ENCODE data around the gene SERPINB1.
"Not testable (repeated sequence)": the region's sequence is repeated elsewhere in the genome, so short reads cannot be mapped to it uniquely, and the experiment has no call there.

Gene SERPINB1

DNA sequence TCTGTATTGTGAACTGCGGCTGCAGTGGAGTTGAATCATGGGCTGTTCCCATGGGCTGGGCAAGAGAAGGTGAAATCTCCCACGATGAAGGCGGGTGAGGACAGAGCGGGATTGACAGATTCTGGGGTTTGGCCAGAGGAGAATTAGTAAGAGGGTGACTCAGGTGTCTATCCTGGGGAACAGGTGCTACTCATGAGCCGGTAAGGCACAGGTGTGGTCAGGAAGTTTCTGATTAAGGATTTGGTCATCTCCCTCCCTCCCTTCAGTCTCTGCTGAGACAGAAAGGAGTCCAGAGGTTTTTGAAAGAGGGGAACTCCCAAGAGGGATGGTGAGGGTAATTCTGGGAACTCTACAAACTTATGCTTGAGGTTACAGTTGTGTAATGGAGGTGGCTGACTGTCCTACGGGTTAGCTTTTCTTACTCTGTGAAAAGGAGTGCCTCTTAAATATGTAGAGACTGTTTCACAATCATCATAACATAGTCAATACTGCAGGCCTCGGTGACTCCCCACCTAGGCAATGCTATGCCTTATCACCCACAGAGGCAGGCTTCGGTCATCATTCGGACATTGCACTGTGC lies 31.5 kb downstream of the SERPINB1 start:
- DNase-seq = no peak

DNA sequence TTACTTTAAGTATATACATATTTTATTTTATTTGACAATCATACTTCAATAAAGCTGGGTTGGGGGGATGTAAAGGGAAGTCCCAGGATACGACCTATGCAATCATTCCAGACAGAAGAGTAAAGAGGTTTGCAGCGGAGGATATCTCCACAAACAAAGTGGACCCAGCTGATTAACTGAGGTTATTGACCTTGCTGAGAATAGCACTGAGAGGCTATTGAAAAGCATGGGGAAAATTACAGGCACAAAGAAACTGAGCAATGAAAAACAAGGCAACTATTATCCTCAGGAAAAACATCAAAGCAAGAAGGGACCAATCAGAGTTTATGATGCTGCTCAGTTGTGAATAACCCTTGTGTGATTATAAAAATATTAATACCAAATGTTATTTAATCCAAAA lies 32.6 kb downstream of the SERPINB1 start:
- no peak for DNase-seq

DNA sequence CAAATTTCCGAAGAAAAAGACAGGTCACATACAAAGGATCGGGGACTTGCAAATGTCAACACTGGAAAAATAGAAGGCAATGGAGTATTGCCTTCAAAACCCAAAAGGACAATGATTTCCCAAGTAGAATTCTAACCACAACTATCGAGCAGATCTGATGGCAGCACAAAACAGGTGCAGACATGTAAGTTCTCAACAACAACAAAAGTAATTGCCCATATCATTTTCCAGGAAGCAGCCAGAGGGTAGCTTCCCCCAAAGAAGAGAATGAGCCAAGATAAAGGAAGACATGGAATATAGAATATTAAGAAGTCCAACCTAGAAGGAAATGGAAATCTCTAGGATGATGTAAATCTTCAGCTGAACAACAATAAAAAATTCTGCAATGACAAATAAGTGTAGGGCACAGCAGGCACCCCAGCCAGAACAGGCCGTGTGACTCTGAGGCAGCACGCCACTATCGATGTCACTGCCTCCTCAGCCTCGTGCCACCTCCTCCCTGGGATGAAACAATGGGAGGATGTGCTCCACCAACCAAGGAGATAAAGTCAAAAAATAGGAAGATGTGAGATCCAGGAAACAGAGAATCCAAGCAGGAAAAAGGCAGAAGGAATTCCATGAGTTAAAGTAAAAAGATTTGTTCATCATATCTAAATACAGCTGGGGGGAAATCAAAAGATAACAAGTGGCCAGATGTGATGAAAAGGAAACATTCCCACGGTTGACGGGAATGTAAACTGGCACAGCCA lies 34.1 kb downstream of the SERPINB1 start:
- no peak for DNase-seq

DNA sequence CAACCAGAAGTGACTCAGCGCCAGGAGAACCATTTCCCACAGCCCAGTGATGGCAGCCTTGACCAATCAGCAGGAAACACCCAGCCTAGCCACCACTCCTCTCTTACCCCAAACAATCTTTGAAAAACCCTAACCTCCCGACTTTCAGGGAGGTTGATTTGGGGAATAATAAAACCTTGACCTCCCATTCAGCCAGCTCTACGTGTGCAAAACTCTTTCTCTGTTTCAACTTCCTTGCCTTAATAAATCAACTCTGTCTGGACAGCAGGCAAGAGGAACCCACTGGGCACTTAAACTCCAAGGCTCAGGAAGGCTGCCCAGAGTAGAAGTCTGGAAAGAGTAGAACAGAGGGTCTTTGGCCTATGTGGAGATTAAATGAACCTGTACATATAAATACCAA lies 35.0 kb downstream of the SERPINB1 start:
- DNase-seq = no peak

DNA sequence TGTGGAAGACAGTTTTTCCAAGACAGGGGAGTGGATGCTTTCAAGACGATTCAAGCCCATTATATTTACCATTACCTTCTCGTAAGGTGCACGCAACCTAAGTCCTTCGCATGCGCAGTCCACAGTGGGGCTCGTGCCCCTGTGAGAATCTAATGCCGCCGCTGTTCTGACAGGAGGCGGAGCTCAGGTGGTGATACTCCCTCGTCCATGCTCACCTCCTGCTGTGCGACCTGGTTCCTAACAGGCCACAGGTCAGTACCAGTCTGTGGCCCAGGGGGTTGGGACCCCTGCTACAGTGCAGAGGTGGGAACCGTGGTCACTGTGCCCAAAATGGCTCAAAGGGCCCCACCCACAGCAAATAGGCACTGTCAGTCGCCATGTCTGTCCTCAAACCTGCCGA lies 36.6 kb downstream of the SERPINB1 start:
- no peak for DNase-seq

DNA sequence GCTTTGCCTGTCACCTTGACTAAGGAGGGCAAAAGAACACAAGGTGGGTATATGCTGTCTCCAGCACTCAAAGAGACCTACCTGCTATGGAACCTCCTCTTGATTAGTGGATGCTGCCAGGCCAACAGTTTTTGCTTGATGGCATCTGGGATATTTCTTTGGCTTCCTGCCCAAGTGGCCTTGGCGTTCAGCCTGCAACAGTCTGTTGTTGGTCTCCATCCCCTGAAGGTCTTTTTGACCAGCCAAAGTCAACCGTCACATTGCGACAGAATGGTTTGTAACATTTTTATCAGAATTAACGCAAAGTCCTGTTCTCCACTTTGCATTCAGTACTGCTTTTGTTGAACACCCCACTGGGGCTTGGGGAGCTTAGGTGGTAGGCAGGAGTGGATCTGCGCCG lies 37.1 kb downstream of the SERPINB1 start:
- peak in 1 of 2 experiments; percentile 8 for DNase-seq

DNA sequence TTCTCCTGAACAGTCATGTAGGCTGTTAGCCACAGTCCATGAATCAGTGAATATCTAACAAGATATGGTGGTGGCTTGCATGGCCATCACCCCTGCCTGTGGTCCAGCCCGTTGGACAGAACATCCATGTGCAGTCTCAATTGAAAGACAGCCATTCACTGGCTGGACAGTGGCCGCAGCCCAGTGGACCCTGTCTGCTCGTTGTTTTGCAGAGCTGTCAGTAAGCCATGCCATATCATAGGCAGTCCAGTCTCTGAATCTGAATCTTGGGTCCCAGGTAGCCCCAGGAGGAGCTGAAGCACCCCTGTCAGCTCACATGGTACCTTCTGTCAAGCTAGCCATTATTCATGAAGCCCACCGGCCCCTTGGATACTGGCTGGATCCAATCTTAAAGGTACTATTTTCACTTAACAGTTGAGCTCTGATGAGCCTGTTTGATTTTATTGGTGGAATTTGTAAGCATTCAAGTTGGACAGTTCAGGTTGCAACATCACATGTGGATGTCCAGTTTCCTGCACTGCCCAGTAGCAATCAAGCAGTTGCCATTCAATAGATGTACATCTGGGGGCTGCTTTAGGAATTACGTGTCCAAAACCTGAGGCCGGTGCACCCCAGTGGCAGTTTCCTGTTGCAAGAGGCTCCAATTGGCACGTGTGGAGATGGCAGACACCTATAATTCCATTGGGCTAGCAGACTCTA lies 37.8 kb downstream of the SERPINB1 start:
- no peak for DNase-seq

DNA sequence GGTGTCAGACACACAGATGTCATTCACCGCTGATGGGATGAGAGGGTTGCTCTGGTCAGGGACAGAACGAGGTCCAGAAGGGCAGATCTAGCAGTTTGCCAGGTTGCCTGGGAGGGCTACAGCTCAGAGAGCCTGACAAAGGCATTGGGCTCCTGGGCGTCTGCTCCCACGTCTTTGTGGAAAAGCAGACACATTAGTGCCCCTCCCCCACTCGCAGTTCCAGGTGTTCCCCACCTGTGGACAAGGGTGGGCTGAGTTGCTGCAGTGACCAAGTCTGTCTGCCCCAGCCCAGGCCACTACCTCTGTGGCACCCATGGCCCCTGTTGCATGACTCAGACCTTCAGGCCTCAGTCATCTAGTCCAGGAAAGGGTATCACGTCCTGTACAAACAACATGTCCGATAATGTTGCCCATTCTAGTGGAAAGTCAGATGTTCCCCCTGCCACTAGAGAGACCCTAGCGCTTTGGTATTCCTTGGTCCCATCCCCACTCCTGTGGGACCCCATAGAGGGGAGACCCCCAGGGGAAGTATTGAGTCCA lies 39.1 kb downstream of the SERPINB1 start:
- DNase-seq = peak in 1 of 2 experiments; percentile 49

DNA sequence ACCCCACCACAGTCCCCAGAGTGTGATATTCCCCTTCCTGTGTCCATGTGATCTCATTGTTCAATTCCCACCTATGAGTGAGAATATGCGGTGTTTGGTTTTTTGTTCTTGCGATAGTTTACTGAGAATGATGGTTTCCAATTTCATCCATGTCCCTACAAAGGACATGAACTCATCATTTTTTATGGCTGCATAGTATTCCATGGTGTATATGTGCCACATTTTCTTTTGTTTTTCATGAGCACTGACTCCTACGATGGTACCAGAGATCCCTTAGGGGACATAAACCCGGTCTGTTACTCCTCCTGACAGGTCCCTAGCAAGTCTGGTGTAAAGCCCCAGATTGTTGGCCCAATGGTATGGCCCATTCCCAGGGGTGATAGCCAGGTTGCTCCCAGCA lies 40.0 kb downstream of the SERPINB1 start:
- not testable (repeated sequence) for DNase-seq

DNA sequence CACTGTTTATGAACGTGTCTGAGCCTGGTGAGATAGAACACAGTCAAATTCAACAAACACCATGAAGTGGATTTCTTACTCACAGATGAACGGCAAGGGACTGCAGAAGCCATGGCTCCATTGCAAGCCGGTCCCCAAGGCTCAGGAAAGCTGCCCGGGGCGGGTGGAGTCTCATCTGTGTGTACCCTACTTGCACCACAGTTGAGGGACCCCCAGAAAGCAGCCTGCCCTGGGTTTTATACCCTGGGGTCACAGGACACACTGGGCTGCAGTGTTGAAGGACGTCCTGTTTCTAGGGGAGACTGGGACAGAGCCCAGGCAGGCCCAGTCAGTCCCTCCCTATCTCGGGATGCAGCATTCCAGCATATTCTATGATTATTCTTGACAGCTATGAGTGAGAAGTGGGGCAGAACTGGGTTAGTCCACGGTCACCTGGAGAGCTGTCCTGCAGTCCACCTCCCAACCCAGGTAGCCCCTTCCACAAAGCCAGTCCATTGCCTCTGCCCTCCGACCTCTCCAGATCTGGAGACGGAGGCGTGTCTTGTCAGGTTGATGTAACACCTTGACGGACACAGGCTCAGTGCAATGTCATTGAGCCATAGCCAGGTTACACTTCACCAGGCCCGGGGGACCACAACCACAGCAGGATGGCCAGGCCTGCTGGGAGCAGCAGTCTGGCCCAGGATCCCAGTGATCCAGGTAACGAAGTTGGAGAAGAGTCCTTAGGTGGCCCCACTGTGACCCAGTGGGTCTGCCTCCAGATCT lies 40.9 kb downstream of the SERPINB1 start:
- no peak for DNase-seq

DNA sequence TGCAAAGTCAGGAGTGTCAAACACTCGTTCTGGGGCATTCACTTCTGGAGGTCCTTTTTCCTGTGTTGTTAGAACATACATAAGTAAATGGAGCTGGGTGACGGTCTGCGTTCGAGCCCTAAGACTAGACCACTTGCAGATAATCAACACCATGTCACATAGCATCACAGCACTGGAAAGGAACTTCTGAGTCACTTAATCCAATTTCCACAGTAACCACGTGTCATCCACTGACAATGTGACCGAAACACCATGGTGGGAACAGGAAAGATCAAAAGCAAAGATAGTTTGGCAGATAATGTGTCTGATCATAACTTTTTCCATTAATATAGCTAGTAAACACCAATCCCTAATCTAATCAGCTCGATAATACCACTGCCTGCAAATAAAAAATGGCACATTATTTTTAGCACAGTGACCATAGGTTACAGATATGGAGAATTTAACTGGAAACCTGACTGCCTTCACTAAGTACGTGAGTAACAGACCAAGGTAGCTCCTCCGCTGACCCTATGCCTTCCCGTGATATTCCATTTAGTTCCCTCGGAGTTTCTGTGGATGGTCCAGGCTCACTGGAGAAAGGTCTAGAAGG lies 41.6 kb downstream of the SERPINB1 start:
- no peak for DNase-seq

DNA sequence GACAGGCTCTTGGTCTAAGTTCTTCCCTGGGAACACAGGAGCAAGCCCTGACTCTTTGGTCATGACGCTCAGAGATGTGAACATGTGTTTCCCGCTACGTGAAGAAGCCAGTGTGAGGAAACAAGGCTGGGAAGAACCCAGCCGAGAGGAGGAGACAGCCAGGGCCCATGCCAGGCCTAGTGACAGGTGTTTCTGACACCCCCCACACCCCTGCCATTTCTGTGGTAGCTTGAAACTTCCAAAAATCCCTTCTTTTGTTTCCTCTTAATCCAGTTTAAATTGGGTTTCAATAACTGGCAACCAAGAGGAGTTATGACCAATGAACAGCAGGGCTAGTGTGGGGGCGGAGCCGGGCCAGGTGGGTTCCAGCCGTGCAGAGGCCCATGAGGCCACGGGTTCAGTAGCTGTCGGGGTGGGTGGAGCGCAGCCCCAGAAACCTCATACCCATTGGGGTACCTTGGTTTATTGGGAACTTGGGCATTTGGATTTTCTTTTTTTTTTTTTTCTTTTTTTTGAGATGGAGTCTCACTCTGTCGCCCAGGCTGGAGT lies 43.0 kb downstream of the SERPINB1 start:
- peak; percentile 41 to 79 for DNase-seq

DNA sequence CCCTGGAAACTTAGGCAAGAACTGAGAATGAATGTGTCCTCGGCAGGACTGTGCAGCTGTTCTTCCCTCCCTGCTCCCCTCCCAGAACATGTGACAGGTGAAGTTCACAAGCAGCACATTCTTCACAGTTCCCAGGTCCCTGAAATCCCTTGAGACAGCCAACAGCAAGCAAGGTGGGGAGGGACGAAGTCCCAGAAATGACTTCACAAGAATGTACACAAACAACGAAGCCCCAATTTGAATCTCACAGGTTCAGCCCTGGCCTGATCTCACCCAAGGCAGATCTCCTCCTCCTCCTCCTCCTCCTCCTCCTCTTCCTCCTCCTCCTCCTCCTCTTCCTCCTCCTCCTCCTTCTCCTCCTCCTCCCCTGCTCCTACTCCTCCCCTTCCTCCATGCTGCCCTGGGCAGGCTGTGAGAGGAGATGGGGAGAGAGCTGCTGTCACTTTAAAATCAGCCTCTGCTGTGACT lies 44.1 kb downstream of the SERPINB1 start:
- DNase-seq = no peak

DNA sequence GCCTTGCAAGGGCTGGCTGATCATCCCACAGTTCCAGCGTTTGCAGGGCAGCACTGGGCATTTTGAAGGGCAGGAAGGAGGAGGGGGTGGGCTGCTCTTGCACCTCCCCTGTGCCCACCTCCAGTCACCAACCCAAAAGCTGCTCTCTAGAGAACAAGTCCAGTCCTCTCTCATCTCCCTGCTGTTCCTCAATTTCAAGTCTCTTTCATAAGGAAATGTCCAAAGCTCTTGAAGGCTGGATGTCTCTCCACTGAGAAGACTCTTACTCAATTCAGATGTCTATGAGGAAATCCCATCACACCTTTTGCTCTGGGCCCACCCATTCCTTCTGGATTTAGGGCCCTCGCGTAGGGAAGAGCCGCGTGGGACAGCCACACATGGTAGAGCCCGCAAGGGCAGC lies 44.8 kb downstream of the SERPINB1 start:
- no peak for DNase-seq

DNA sequence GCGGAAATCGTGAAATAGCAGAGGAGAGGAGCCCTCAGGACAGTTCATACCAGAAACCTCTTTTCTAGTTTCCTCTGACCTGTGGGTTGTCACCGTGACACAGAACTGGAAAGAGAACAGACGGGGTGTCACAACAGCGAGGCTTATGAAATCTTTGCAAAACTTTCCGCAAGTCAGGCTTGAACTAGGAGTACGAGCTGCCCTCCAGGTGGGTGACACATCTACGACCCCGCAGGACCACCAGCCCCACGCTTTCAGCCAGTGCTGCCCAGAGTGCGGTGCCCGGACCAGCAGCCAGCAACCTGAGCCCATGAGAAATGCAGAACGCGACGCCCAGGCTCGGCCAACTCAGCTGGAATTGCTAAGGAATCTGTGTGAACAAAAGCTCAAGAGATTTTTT lies 45.7 kb downstream of the SERPINB1 start:
- DNase-seq = no peak

DNA sequence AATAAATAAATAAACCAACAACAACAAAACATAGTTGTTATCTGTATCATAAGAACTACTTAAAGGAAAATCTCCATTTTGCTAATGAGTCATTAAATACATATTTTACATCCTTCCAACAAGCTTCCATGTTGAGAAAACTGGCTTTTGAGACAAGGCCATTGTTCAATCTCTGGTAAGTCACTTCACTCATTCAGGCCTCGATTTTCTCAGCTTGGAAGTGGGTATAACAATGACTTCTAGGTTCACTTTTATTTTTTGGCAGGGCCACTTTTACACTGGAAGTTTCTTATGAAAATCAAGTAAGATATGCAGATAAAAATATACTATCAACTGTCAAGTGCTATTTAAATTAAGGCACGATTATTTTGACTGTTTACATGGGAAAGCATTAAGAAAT lies 46.5 kb downstream of the SERPINB1 start:
- DNase-seq = no peak

DNA sequence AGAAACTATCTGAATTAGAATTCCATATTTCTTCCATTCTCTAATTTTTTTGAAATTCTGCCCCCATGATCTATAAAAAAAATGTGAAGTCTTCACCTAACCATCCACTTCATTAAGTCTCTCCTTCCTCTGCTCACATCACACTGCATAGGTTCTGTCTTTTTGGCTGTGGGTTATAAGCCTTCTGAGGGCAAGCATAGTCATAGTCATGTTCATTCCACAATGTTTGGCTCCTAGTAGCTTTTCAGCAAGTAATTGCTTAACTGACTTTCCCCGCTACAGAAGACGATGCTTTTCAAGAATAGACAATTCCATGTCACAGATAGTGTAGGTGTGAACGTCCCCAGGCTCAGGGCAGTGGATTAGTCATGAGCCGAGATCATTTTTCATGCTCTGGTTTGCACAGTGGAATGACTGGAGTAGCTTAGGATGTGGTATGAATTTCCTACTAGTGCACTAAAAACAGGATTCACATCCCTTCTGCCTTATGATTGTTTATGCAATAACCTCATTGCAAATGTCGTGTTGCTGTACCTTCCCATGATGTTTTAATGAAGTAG lies 47.4 kb downstream of the SERPINB1 start:
- DNase-seq = no peak

DNA sequence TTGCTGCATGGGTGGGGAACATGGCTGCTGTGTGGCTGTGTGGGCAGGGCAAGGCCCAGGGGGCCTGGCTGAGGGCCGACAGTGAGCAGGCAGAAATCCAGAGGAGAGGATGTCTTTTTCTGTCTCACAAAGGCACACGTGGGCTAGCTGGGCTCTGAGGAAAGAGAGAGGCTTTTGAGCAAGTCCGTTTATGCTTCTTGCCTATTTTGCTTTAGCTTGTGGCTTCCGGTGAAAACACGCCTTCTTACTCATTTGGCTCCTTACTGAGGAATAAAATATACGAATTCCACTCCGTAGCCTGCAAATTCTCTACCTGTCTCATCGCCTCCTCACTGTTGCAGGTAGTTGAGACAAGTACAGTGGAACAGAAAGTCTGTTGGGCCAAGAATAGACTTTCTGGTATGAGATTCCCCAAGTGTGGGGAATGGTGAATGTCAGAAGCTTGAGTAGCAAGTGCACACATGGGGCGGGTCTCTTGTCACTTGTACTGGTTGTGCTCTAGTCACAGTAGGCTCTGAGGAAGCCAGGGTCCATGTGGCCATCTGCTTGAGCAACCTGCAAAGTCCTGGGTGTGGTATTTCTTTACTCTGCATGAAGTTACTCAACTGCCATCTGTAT lies 48.0 kb downstream of the SERPINB1 start:
- DNase-seq = peak in 1 of 2 experiments; percentile 12

DNA sequence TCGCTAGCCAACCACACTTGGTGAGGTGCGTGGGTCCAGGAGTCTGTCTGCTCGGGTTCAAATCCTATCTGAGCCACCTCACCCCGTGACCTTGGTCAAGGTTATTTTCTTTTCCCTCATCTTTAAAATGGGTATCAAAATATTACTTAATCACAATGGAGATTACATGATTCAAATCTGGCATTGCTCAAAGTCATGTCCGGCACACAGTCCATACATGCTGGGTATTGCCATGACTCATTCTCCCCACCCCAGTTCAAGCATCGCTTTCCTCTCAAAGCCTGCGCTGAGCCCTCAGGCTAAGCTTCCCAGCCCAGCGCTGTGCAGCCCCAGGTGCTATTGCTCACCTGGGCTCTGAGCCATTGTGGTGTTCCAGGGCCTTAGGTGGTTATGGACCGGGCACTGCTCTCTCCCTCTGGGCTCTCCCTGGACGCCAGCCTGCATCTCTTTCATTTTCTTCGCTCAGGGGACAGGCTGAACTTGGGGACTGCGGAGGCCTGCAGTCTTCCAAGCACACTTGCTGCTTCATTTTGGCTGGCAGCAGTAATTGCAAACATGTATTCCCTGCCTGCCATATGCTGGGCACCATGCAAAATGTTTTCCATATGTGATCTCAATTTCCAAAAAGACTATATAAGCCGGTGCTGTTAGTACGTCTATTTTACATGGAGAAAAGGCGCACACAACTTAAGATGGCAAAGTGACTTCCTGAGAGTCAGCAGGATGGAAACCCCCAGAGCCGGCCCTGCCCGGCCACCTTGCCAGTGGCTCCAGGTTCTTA lies 49.1 kb downstream of the SERPINB1 start:
- DNase-seq = no peak

DNA sequence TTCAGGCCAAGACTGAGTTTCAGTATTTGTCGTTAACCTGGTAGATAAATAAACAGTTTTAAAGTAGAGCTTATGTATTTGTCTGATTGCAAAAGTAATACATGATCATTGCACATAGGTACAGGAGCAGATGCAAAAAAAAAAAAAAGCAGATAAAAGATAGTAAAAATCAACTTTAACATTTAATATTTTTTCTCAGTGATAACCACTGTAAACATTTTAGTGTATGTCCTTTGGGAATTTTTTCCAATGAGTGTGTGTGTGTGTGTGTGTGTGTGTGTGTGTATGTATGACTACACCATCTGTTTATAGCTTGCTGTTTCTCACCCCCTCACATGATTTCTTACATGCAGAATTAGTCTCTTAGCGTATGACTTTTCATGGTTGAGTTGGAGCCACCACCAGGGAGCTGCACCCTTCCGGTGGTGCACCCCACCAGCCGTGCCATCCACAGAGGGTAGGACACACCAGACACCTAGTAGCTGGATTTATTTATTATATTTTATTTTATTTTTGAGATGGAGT lies 50.2 kb downstream of the SERPINB1 start:
- no peak for DNase-seq

Data from NCI-H524 (cell line).